Neural cell (in vitro differentiated cells): ENCODE data around the gene TNPO2.

ENCODE experiments used
- MXI1 ChIP-seq: fragments of 450-650 bp; conservative IDR thresholded peaks from 2 replicates; pipeline ENCODE4 v1.6.1; 2014; ENCODE audit warnings: antibody characterized with exemption, mild to moderate bottlenecking; ENCODE audit not compliant: poor library complexity, severe bottlenecking
- POLR2AphosphoS5 ChIP-seq: IDR thresholded peaks from 2 replicates; pipeline ENCODE4 v1.6.1; 2012
- SMC3 ChIP-seq: fragments of 450-650 bp; conservative IDR thresholded peaks from 2 replicates; pipeline ENCODE4 v1.6.1; 2014; ENCODE audit warnings: antibody characterized with exemption, mild to moderate bottlenecking, moderate library complexity; ENCODE audit not compliant: poor library complexity
- TAF1 ChIP-seq: IDR thresholded peaks from 2 replicates; pipeline ENCODE4 v1.6.1; 2012; ENCODE audit warnings: low read depth
- TF ChIP-seq, protein P1 (sequence below): fragments of 450-650 bp; IDR thresholded peaks from 2 replicates; pipeline ENCODE4 v1.5.1; 2014; ENCODE audit warnings: antibody characterized with exemption, mild to moderate bottlenecking, moderate library complexity; ENCODE audit not compliant: poor library complexity, severe bottlenecking
- TF ChIP-seq, protein P2 (sequence below): IDR thresholded peaks from 2 replicates; pipeline ENCODE4 v1.6.1; 2012; ENCODE audit warnings: borderline replicate concordance

DNA sequence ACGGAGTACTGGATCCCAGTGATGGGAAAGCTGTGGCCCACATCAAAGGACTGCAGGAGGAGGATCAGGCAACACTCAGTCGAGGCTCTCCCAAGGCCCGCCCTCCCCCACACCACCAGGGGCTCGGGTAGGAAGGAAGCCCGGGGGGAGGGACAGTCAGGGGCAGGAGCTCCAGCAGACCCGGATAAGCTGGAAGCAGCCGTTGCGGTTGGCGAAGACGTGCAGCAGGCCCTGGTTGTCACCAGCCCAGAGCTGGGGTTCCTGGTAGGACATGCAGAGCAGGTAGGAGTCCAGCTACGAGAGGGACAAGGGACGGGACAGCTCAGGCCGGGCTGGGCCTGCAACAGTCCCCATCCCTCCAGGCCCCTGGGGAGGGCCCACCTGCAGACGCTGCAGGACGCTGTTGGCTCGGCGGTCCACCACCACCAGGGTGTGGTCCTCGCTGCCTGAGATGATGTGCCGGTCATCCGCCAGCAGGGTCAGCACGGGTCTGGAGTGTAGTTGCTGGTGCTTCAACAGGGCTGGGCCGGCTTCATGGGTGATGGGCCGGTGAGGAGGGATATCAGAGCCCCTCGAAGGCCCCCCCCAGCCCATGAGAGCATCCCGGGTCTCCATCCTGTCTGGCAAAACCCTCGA is 34.0 kb downstream of the TNPO2 start:
- TF ChIP-seq, protein P1, sequence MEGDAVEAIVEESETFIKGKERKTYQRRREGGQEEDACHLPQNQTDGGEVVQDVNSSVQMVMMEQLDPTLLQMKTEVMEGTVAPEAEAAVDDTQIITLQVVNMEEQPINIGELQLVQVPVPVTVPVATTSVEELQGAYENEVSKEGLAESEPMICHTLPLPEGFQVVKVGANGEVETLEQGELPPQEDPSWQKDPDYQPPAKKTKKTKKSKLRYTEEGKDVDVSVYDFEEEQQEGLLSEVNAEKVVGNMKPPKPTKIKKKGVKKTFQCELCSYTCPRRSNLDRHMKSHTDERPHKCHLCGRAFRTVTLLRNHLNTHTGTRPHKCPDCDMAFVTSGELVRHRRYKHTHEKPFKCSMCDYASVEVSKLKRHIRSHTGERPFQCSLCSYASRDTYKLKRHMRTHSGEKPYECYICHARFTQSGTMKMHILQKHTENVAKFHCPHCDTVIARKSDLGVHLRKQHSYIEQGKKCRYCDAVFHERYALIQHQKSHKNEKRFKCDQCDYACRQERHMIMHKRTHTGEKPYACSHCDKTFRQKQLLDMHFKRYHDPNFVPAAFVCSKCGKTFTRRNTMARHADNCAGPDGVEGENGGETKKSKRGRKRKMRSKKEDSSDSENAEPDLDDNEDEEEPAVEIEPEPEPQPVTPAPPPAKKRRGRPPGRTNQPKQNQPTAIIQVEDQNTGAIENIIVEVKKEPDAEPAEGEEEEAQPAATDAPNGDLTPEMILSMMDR, result no peak
- TF ChIP-seq POLR2AphosphoS5, result no peak
- TF ChIP-seq MXI1, result no peak
- TF ChIP-seq, protein P2, sequence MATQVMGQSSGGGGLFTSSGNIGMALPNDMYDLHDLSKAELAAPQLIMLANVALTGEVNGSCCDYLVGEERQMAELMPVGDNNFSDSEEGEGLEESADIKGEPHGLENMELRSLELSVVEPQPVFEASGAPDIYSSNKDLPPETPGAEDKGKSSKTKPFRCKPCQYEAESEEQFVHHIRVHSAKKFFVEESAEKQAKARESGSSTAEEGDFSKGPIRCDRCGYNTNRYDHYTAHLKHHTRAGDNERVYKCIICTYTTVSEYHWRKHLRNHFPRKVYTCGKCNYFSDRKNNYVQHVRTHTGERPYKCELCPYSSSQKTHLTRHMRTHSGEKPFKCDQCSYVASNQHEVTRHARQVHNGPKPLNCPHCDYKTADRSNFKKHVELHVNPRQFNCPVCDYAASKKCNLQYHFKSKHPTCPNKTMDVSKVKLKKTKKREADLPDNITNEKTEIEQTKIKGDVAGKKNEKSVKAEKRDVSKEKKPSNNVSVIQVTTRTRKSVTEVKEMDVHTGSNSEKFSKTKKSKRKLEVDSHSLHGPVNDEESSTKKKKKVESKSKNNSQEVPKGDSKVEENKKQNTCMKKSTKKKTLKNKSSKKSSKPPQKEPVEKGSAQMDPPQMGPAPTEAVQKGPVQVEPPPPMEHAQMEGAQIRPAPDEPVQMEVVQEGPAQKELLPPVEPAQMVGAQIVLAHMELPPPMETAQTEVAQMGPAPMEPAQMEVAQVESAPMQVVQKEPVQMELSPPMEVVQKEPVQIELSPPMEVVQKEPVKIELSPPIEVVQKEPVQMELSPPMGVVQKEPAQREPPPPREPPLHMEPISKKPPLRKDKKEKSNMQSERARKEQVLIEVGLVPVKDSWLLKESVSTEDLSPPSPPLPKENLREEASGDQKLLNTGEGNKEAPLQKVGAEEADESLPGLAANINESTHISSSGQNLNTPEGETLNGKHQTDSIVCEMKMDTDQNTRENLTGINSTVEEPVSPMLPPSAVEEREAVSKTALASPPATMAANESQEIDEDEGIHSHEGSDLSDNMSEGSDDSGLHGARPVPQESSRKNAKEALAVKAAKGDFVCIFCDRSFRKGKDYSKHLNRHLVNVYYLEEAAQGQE, result no peak
- TF ChIP-seq SMC3, result no peak
- TF ChIP-seq TAF1, result no peak
